GM21529 (cell line): Measurements from ENCODE around the gene KLRD1.
"Not testable (repeated sequence)": the region's sequence is repeated elsewhere in the genome, so short reads cannot be mapped to it uniquely, and the experiment has no call there.

Experiments used
- ATAC-seq: cut with Tn5 transposase; IDR thresholded peaks from one replicate; pipeline ENCODE4 v1.9.1; 2021; ENCODE audit not compliant: unreplicated experiment

The KLRD1 gene

GRCh38 chr12:10336196-10336595, 28.5 kb downstream of the KLRD1 start:
- ATAC-seq: not testable (repeated sequence)

GRCh38 chr12:10338470-10338869, 30.8 kb downstream of the KLRD1 start:
- ATAC-seq: not testable (repeated sequence)

GRCh38 chr12:10339053-10339840, 31.6 kb downstream of the KLRD1 start:
- no peak for ATAC-seq

- ATAC-seq: not testable (repeated sequence)
These were observed 33.3 kb downstream of the KLRD1 start for GRCh38 chr12:10340946-10341345.

GRCh38 chr12:10341892-10342509, 34.3 kb downstream of the KLRD1 start:
- no peak for ATAC-seq

GRCh38 chr12:10351457-10351856, 43.8 kb downstream of the KLRD1 start:
- not testable (repeated sequence) for ATAC-seq

- no peak for ATAC-seq
These were observed 46.4 kb downstream of the KLRD1 start for GRCh38 chr12:10354071-10354470.

- ATAC-seq: no peak
These were observed 46.8 kb downstream of the KLRD1 start for GRCh38 chr12:10354502-10354901.

GRCh38 chr12:10358131-10358530, 50.5 kb downstream of the KLRD1 start:
- ATAC-seq: no peak

- no peak for ATAC-seq
These were observed 51.3 kb downstream of the KLRD1 start for GRCh38 chr12:10358969-10359368.

GRCh38 chr12:10361084-10361483, 53.4 kb downstream of the KLRD1 start:
- no peak for ATAC-seq

GRCh38 chr12:10361622-10362021, 54.0 kb downstream of the KLRD1 start:
- no peak for ATAC-seq

GRCh38 chr12:10362325-10362724, 54.7 kb downstream of the KLRD1 start:
- no peak for ATAC-seq

- ATAC-seq: no peak
These were observed 55.4 kb downstream of the KLRD1 start for GRCh38 chr12:10362828-10363657.

- ATAC-seq: no peak
These were observed 55.9 kb downstream of the KLRD1 start for GRCh38 chr12:10363658-10363913.

GRCh38 chr12:10363914-10364814, 56.5 kb downstream of the KLRD1 start:
- peak; percentile 92 for ATAC-seq

- peak; percentile 52 for ATAC-seq
These were observed 57.3 kb downstream of the KLRD1 start for GRCh38 chr12:10364815-10365622.

- ATAC-seq: no peak
These were observed 58.2 kb downstream of the KLRD1 start for GRCh38 chr12:10365696-10366405.

- ATAC-seq: no peak
These were observed 59.2 kb downstream of the KLRD1 start for GRCh38 chr12:10366875-10367274.
